Adrenal gland (tissue), 12 donors: Measurements from ENCODE around the gene ACSL4. TPM values are rescaled to one million over a fixed set of nuclear protein-coding genes. Genes with fewer than 3 reads are reported as not detected.
"Not testable (repeated sequence)": the region's sequence is repeated elsewhere in the genome, so short reads cannot be mapped to it uniquely, and the experiment has no call there.

Source experiments
- DNase-seq, 7 donors: peaks; one replicate each; pipeline ENCODE4 v3.0.0-alpha.2; 2019 to 2020
- H3K27ac ChIP-seq, 5 donors: fragments of 200-600 bp; sonication (generic) in 4 of 5; 1 replicate in 3 of 5; 2 replicates in 2 of 5; pipeline versions ENCODE4 v1.5.1 to v1.8.0; 2016 to 2020; ENCODE audit warnings: mild to moderate bottlenecking in 1 of 5
- H3K27me3 ChIP-seq: fragments of 200-600 bp; 2 replicates; pipeline ENCODE4 v1.8.0; 2021
- H3K36me3 ChIP-seq, 2 donors: fragments of 200-600 bp; replicated peaks in 1 of 2; 1 replicate in 1 of 2; 2 replicates in 1 of 2; pipeline versions ENCODE4 v1.5.1 to v1.8.0; 2018 to 2022
- H3K4me1 ChIP-seq, 2 donors: fragments of 200-600 bp; replicated peaks in 1 of 2; 1 replicate in 1 of 2; 2 replicates in 1 of 2; pipeline versions ENCODE4 v1.5.1 to v1.8.0; 2018 to 2021
- H3K4me3 ChIP-seq, 4 donors: fragments of 200-600 bp; sonication (generic) in 3 of 4; one replicate each; pipeline ENCODE4 v1.5.1; 2016 to 2018
- H3K9me3 ChIP-seq, 3 donors: fragments of 200-600 bp; sonication (generic) in 1 of 3; replicated peaks in 1 of 3; 1 replicate in 2 of 3; 2 replicates in 1 of 3; pipeline versions ENCODE4 v1.5.1 to v1.8.0; 2016 to 2021
- CTCF ChIP-seq, 6 experiments: fragments of 450-650 bp in 4 of 6; fragments of 200-600 bp in 2 of 6; sonication (generic) in 1 of 6; IDR thresholded peaks; 1 replicate in 5 of 6; 2 replicates in 1 of 6; pipeline versions ENCODE4 v1.5.1 to v1.8.0; 2016 to 2021; ENCODE audit warnings: antibody characterized with exemption in 6 of 6, mild to moderate bottlenecking in 2 of 6, moderate library complexity in 1 of 6
- POLR2A ChIP-seq, 2 donors: fragments of 450-650 bp; IDR thresholded peaks; one replicate each; pipeline ENCODE4 v1.6.1; 2017; ENCODE audit warnings: antibody characterized with exemption in 2 of 2, mild to moderate bottlenecking in 2 of 2, moderate library complexity in 1 of 2
- WGBS, 4 donors: extraction: QIAGEN DNeasy Blood & Tissue Kit in 2 of 4; methylation state at CpG; one replicate each; pipeline versions ENCODE4 v1.1.5 to v1.1.7; 2013 to 2017; 5-methylcytosine and 5-hydroxymethylcytosine counted together
- intact Hi-C, 2 donors: fragments of 100-400 bp; cut with DNase I; formaldehyde crosslinking; loops; one replicate each; pipeline versions ENCODE4 v1.14.1 to v1.15.0; 2022 to 2023
- polyA plus RNA-seq, 3 donors: library from polyadenylated mRNA; stranded (reverse); fragments of 200-250 nt in 2 of 3; fragments of 350-450 nt in 1 of 3; fragmentation: Illumina TruSeq in 1 of 3; extraction: RNeasy Lipid Tissue Mini Kit (QIAGEN cat#74804) in 1 of 3; gene quantifications; one replicate each; pipeline ENCODE4 v1.2.3, GENCODE V29; 2013 to 2014
- total RNA-seq, 9 donors: library from RNA; depleted of rRNA in 4 of 9; stranded (reverse); fragments of >200 nt in 4 of 9; fragments of 120-200 nt in 1 of 9; fragmentation: NEBNext Ultra II Directional in 1 of 9; extraction: Animal tissue kit (Norgen Biotek cat#: 25700) in 1 of 9; gene quantifications; one replicate each; pipeline versions ENCODE4 v1.1.0 to v1.2.4, GENCODE V29; 2013 to 2023
- donor health status: healthy with polysubstance abuse.
- donor health status: Bipolar disorder and iron deficiency.
- donor health status: DM: yes; HTN: yes; CAD: no.
- donor health status: DM: no; HTN: no; CAD: no.
- donor health status: DM: no; HTN: no; CAD: no.
- donor health status: DM: yes; HTN: yes; CAD: no.

Gene ACSL4
- total and polyA plus RNA-seq, 12 donors = 16.9 to 192 (median 114) TPM

GRCh38 chrX:109684136-109684535 lies 48.9 kb downstream of the ACSL4 start:
- H3K27ac ChIP-seq = no peak overlapping the region
- peaks cover 6% of the 10 kb centered on the region for H3K27me3 ChIP-seq
- H3K36me3 ChIP-seq = peaks cover 0 to 3% of the 10 kb centered on the region in 2 donors
- no peaks in the 10 kb centered on the region for H3K4me1 ChIP-seq
- TF ChIP-seq CTCF (IDR thresholded peaks at IDR 0.05) (no peak), POLR2A (IDR thresholded peaks at IDR 0.05) (no peak)
- WGBS, 4 donors = 55 to 100% (median 82%) methylated on average over 1 of the region's 1 CpG
- H3K4me3 ChIP-seq = no peak overlapping the region
- intact Hi-C loops = no loop called here
- no peak for DNase-seq
- no peaks in the 10 kb centered on the region for H3K9me3 ChIP-seq

GRCh38 chrX:109681475-109682081 lies 51.5 kb downstream of the ACSL4 start:
- no peak overlapping the region for H3K4me3 ChIP-seq
- H3K4me1 ChIP-seq = no peaks in the 10 kb centered on the region
- H3K9me3 ChIP-seq = no peaks in the 10 kb centered on the region
- no peak for DNase-seq
- H3K27me3 ChIP-seq = peaks cover 6% of the 10 kb centered on the region
- 56 to 72% (median 67%) methylated on average over 2 of the region's 2 CpGs for WGBS, 4 donors
- peaks cover 0 to 11% of the 10 kb centered on the region in 2 donors for H3K36me3 ChIP-seq
- TF ChIP-seq POLR2A (IDR thresholded peaks at IDR 0.05) (no peak), CTCF (IDR thresholded peaks at IDR 0.05) (no peak)
- intact Hi-C loops = no loop called here
- H3K27ac ChIP-seq = no peak overlapping the region

DNA sequence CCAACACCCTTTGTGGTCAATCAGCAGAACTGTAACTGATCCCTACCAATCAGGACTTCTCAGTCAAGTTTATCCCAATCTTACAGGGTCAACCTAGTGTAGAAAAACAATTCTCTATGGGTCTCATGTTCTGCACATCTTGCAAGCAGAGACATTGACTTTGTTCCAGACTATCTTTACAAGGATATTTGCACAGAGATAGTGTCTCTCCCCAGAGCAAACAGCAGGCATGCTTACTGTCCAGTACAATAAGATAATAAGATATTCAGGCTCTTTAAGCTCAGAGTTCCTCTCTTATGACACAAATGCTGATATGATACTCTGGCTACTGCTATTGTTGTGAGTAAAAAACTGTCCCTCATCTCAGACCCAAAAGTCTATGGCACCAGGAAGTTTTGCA lies 53.2 kb downstream of the ACSL4 start:
- DNase-seq = no peak
- TF ChIP-seq POLR2A (IDR thresholded peaks at IDR 0.05) (no peak), CTCF (IDR thresholded peaks at IDR 0.05) (no peak)
- no peak overlapping the region for H3K27ac ChIP-seq
- H3K27me3 ChIP-seq = peaks cover 6% of the 10 kb centered on the region
- peaks cover 0 to 11% of the 10 kb centered on the region in 2 donors for H3K36me3 ChIP-seq
- intact Hi-C loops = no loop called here
- H3K9me3 ChIP-seq = no peaks in the 10 kb centered on the region
- H3K4me1 ChIP-seq = no peaks in the 10 kb centered on the region
- H3K4me3 ChIP-seq = no peak overlapping the region

DNA sequence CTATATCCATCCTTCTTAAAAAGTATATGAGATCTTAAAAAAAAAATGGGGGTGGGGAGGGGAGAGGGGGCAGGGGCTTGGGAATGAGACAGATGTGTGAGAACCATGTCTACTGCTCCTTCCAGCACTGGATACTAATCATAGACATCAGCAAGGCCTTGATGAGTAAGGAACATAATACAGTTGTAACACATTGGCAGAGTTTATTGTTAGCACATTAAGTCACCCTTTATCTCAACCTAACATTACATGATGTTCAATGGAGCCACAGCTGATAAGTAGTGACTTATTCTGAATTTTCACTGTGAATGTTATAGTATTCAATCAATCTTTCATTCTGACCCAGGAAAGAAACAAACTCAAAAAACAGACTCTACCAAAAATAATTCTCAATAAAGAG lies 60.8 kb downstream of the ACSL4 start:
- Histone ChIP-seq H3K4me3 (no peak overlapping the region), H3K27me3 (peaks cover 4% of the 10 kb centered on the region), H3K36me3 (peaks cover 0 to 17% of the 10 kb centered on the region in 2 donors), H3K27ac (no peak overlapping the region), H3K4me1 (no peaks in the 10 kb centered on the region), H3K9me3 (no peaks in the 10 kb centered on the region)
- no peak for DNase-seq
- intact Hi-C loops = no loop called here
- TF ChIP-seq CTCF (IDR thresholded peaks at IDR 0.05) = no peak
- no peak for TF ChIP-seq POLR2A (IDR thresholded peaks at IDR 0.05)

DNA sequence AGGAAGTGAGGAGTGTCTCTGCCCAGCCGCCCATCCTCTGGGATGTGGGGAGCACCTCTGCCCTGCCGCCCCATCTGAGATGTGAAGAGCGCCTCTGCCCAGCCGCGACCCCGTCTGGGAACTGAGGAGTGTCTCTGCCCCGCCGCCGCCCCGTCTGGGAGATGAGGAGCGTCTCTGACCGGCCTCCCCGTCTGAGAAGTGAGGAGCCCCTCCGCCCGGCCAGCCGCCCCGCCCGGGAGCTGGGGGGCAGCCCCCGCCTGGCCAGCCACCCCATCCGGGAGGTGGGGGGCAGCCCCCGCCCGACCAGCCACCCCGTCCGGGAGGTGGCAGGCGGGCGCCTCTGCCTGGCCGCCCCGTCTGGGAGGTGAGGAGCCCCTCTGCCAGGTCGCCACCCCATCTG lies 61.9 kb downstream of the ACSL4 start:
- H3K4me1 ChIP-seq, DNase-seq: not testable (repeated sequence)

More for the DNA sequence above, 61.9 kb downstream of the ACSL4 start:
- H3K27ac ChIP-seq, H3K9me3 ChIP-seq, H3K27me3 ChIP-seq, H3K4me3 ChIP-seq, intact Hi-C loops: not testable (repeated sequence)
- H3K36me3 ChIP-seq = peaks cover 0 to 17% of the 10 kb centered on the region in 2 donors
- 85 to 100% (median 96%) methylated on average over 2 to 29 of the region's 29 CpGs for WGBS, 4 donors
